ENCODE measurements around the gene ACTN2. TPM values are rescaled to one million over a fixed set of nuclear protein-coding genes. Genes with fewer than 3 reads are reported as not detected.

ACTN2 gene
- total RNA-seq, 1 donor from 2014 or later: 2.4 TPM

GRCh38 chr1:236728752-236729151, 42.5 kb downstream of the ACTN2 start:
- Mint-ChIP-seq H3K4me3 (no peak overlapping the region), H3K36me3 (no peaks in the 10 kb centered on the region), H3K27ac (no peak overlapping the region), H3K4me1 (ENCODE audit: unreplicated experiment) (no peaks in the 10 kb centered on the region), H3K9me3 (no peaks in the 10 kb centered on the region), H3K27me3 (peaks cover 5% of the 10 kb centered on the region)
- TF ChIP-seq, protein P1, sequence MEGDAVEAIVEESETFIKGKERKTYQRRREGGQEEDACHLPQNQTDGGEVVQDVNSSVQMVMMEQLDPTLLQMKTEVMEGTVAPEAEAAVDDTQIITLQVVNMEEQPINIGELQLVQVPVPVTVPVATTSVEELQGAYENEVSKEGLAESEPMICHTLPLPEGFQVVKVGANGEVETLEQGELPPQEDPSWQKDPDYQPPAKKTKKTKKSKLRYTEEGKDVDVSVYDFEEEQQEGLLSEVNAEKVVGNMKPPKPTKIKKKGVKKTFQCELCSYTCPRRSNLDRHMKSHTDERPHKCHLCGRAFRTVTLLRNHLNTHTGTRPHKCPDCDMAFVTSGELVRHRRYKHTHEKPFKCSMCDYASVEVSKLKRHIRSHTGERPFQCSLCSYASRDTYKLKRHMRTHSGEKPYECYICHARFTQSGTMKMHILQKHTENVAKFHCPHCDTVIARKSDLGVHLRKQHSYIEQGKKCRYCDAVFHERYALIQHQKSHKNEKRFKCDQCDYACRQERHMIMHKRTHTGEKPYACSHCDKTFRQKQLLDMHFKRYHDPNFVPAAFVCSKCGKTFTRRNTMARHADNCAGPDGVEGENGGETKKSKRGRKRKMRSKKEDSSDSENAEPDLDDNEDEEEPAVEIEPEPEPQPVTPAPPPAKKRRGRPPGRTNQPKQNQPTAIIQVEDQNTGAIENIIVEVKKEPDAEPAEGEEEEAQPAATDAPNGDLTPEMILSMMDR (conservative IDR thresholded peaks at IDR 0.05): no peak
- DNase-seq (ENCODE audit: extremely low spot score, unreplicated experiment): no peak

GRCh38 chr1:236733653-236734052, 47.4 kb downstream of the ACTN2 start:
- no peaks in the 10 kb centered on the region for H3K4me1 Mint-ChIP-seq (ENCODE audit: unreplicated experiment)
- no peak overlapping the region for H3K4me3 Mint-ChIP-seq
- no peaks in the 10 kb centered on the region for H3K36me3 Mint-ChIP-seq
- TF ChIP-seq, protein P1 (conservative IDR thresholded peaks at IDR 0.05): no peak
- DNase-seq (ENCODE audit: extremely low spot score, unreplicated experiment): no peak
- no peak overlapping the region for H3K27ac Mint-ChIP-seq
- no peaks in the 10 kb centered on the region for H3K9me3 Mint-ChIP-seq
- peaks cover 9% of the 10 kb centered on the region for H3K27me3 Mint-ChIP-seq

DNA sequence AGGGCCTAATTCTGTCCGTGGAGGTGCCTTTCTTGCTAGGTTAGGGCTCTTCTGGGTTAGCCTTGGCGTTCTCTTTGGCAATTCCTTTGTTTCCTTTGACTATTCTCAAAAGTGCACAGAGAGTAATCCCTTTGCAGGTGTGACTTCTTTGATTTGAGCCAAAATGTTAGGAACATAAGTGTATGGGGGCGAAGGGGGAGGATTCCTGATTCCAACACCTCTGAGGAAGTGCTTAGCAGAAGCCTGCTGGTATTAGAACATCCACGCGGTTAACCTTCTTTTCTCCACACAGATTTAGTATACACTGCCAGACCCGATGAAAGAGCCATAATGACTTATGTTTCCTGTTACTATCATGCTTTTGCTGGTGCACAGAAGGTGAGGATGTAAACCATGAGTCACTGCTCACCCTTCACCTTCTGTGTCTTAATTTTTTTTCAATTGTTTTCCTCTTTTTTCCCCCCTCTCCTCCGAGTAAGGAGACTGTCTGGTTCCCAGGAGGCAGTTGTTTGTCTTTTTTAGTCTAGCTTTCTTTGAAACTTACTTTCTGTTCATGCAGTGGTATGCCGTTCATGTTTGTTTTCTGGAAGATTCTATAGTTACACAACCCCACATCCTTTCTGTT, 48.0 kb downstream of the ACTN2 start:
- no peak overlapping the region for H3K4me3 Mint-ChIP-seq
- peaks cover 9% of the 10 kb centered on the region for H3K27me3 Mint-ChIP-seq
- no peaks in the 10 kb centered on the region for H3K4me1 Mint-ChIP-seq (ENCODE audit: unreplicated experiment)
- H3K9me3 Mint-ChIP-seq: no peaks in the 10 kb centered on the region
- TF ChIP-seq, protein P1 (conservative IDR thresholded peaks at IDR 0.05): no peak
- no peak for DNase-seq (ENCODE audit: extremely low spot score, unreplicated experiment)
- no peak overlapping the region for H3K27ac Mint-ChIP-seq
- no peaks in the 10 kb centered on the region for H3K36me3 Mint-ChIP-seq

DNA sequence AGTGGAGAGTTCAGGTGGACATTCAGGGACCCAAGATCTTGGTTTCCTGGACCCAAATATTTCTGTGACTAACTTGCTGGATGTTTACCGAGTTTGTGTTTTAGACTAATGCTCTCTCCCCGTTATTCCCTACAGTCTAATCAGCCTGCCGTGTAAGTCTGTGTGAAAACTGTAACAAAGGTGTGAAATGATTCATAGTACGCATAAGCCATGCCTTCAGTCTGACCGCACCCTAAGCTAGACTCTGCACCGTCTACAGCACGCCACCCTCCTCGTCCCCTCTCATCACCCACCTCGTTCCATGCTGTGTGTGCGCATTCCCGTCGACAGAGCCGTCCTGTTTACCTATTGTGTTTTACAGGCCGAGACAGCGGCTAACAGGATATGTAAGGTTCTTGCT, 50.5 kb downstream of the ACTN2 start:
- Mint-ChIP-seq H3K9me3 (no peaks in the 10 kb centered on the region), H3K4me3 (no peak overlapping the region), H3K4me1 (ENCODE audit: unreplicated experiment) (no peaks in the 10 kb centered on the region), H3K36me3 (peaks cover 3% of the 10 kb centered on the region), H3K27me3 (peaks cover 12% of the 10 kb centered on the region), H3K27ac (no peak overlapping the region)
- TF ChIP-seq, protein P1 (conservative IDR thresholded peaks at IDR 0.05): no peak
- DNase-seq (ENCODE audit: extremely low spot score, unreplicated experiment): no peak

DNA sequence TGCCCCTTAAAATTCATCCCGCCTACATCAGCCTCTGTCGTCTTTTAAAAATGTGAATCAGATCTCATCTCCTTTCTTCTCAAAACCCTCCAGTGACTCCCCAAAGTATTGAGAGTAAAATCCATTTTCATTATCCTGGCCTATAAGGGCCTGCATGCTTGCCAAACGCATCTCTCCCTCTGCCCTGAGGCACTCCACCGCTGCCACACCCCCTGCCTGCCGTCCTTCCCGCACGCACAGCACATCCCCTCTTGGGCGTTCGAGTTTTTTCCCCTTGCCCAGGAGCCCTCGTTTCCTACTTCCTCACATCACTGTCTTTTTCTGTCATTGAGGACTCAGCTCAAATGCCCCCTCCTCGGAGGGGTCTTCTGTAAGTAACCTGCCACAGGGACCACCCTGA, 55.5 kb downstream of the ACTN2 start:
- H3K27me3 Mint-ChIP-seq: peaks cover 2% of the 10 kb centered on the region
- peaks cover 3% of the 10 kb centered on the region for H3K36me3 Mint-ChIP-seq
- DNase-seq (ENCODE audit: extremely low spot score, unreplicated experiment): no peak
- no peak overlapping the region for H3K4me3 Mint-ChIP-seq
- H3K9me3 Mint-ChIP-seq: no peaks in the 10 kb centered on the region
- no peak overlapping the region for H3K27ac Mint-ChIP-seq
- TF ChIP-seq, protein P1 (conservative IDR thresholded peaks at IDR 0.05): no peak
- no peaks in the 10 kb centered on the region for H3K4me1 Mint-ChIP-seq (ENCODE audit: unreplicated experiment)
